SU-DHL-6 (cell line): Measurements from ENCODE around the gene TCEAL3.

ENCODE experiments used
- H2AFZ ChIP-seq: fragments of 200-600 bp; sonication (generic); 2 replicates; pipeline ENCODE4 v1.6.1; 2014; ENCODE audit warnings: low read depth, mild to moderate bottlenecking, moderate library complexity, mixed read lengths, antibody characterized with exemption, low read length; ENCODE audit not compliant: severe bottlenecking
- H3F3A ChIP-seq: fragments of 200-600 bp; shearing (Covaris generic); 2 replicates; pipeline ENCODE4 v1.6.0; 2016; ENCODE audit warnings: antibody characterized with exemption, mild to moderate bottlenecking; ENCODE audit not compliant: insufficient read depth
- H3K27ac ChIP-seq: fragments of 200-600 bp; sonication (generic); 2 replicates; pipeline ENCODE4 v1.5.1; 2016; ENCODE audit warnings: low read depth, mild to moderate bottlenecking, low read length, moderate library complexity, mixed read lengths
- H3K27me3 ChIP-seq: fragments of 200-600 bp; sonication (generic), shearing (Covaris generic); 2 replicates; pipeline ENCODE4 v1.6.0; 2014; ENCODE audit warnings: mild to moderate bottlenecking, low read length
- H3K36me3 ChIP-seq: fragments of 200-600 bp; sonication (generic); 2 replicates; pipeline ENCODE4 v1.6.1; 2014; ENCODE audit warnings: mild to moderate bottlenecking, low read length, mixed read lengths
- H3K4me2 ChIP-seq: fragments of 300-600, 200-600 bp; shearing (Covaris generic), sonication (generic); 2 replicates; pipeline ENCODE4 v1.6.0; 2014; ENCODE audit warnings: low read length, low read depth, mild to moderate bottlenecking; ENCODE audit not compliant: poor library complexity, severe bottlenecking
- H3K4me3 ChIP-seq: fragments of 200-600 bp; sonication (generic); 2 replicates; pipeline ENCODE4 v1.5.1; 2014; ENCODE audit warnings: antibody characterized with exemption, low read length, mild to moderate bottlenecking, mixed read lengths; ENCODE audit not compliant: insufficient read depth, poor library complexity, severe bottlenecking
- H3K79me2 ChIP-seq: fragments of 200-600 bp; sonication (generic); 2 replicates; pipeline ENCODE4 v1.6.1; 2014; ENCODE audit warnings: mild to moderate bottlenecking, low read length, moderate library complexity; ENCODE audit not compliant: insufficient read depth
- H3K9ac ChIP-seq: fragments of 200-600 bp; sonication (generic); 2 replicates; pipeline ENCODE4 v1.7.0; 2014; ENCODE audit warnings: mild to moderate bottlenecking, low read length
- H3K9me2 ChIP-seq: fragments of 200-600 bp; sonication (generic); replicated peaks from 2 replicates; pipeline ENCODE4 v1.6.1; 2014; ENCODE audit warnings: low read length; ENCODE audit not compliant: insufficient read depth
- H3K9me3 ChIP-seq: fragments of 200-600 bp; sonication (generic); 2 replicates; pipeline ENCODE4 v1.6.1; 2014; ENCODE audit warnings: low read length, mixed read lengths; ENCODE audit not compliant: insufficient read depth
- H4K20me1 ChIP-seq: fragments of 200-600 bp; sonication (generic); 2 replicates; pipeline ENCODE4 v1.6.1; 2014; ENCODE audit warnings: low read depth, mild to moderate bottlenecking, antibody characterized with exemption, low read length, moderate library complexity, mixed read lengths
- EZH2phosphoT487 ChIP-seq: fragments of 200-600 bp; sonication (generic), shearing (Covaris generic); conservative IDR thresholded peaks from 2 replicates; pipeline ENCODE4 v1.6.1; 2018; ENCODE audit warnings: mild to moderate bottlenecking, antibody characterized with exemption, low read length, moderate library complexity, mixed read lengths
- TF ChIP-seq, protein P1 (sequence below): fragments of 200-600 bp; sonication (generic); IDR thresholded peaks from one replicate; pipeline ENCODE4 v1.5.1; 2017; ENCODE audit warnings: antibody characterized with exemption, mild to moderate bottlenecking, low read length, moderate library complexity; ENCODE audit not compliant: insufficient read depth, poor library complexity, severe bottlenecking

The TCEAL3 gene

DNA sequence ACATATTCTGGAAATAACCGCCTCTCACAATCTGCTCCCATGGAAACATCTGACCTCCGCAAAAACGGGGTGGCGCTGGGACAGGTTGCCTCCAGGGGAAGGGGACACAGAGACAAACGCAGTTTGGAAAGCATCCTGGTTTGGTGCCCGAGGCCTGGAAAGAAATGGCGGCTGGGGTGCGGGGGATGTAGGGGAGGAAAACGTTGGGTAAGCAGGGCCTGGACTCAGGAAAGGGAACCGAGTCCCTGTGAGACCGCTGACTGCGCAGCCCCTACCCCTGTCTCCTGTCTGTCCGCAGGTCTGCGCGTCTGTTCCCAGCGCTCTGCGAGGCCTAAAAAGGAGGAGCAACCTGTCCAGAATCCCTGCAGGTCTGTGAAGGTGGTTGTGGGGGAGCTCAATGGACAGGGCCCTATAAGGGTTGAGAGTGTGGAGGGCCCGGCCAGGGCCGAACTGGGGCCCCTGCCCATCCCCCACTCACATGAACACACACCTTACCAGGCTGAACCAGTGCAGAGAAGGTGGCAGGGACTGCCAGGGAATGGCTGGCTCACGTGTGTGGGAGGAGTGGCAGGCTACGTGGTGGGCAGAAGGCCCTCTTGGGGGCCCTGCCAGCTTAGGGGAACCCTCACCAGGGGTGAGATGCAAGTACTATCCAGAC is 672 bp downstream of the TCEAL3 start:
- Histone ChIP-seq H3K36me3 (no peaks in the 10 kb centered on the region), H3K9me2 (no peaks in the 10 kb centered on the region), H3K79me2 (no peaks in the 10 kb centered on the region), H2AFZ (no peak overlapping the region), H4K20me1 (no peaks in the 10 kb centered on the region), H3K27ac (no peak overlapping the region), H3F3A (no peaks in the 10 kb centered on the region), H3K27me3 (no peaks in the 10 kb centered on the region), H3K4me3 (no peak overlapping the region), H3K4me2 (no peak overlapping the region), H3K9me3 (no peaks in the 10 kb centered on the region), H3K9ac (no peak overlapping the region)
- TF ChIP-seq, protein P1, sequence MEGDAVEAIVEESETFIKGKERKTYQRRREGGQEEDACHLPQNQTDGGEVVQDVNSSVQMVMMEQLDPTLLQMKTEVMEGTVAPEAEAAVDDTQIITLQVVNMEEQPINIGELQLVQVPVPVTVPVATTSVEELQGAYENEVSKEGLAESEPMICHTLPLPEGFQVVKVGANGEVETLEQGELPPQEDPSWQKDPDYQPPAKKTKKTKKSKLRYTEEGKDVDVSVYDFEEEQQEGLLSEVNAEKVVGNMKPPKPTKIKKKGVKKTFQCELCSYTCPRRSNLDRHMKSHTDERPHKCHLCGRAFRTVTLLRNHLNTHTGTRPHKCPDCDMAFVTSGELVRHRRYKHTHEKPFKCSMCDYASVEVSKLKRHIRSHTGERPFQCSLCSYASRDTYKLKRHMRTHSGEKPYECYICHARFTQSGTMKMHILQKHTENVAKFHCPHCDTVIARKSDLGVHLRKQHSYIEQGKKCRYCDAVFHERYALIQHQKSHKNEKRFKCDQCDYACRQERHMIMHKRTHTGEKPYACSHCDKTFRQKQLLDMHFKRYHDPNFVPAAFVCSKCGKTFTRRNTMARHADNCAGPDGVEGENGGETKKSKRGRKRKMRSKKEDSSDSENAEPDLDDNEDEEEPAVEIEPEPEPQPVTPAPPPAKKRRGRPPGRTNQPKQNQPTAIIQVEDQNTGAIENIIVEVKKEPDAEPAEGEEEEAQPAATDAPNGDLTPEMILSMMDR: no peak
- no peak for TF ChIP-seq EZH2phosphoT487

DNA sequence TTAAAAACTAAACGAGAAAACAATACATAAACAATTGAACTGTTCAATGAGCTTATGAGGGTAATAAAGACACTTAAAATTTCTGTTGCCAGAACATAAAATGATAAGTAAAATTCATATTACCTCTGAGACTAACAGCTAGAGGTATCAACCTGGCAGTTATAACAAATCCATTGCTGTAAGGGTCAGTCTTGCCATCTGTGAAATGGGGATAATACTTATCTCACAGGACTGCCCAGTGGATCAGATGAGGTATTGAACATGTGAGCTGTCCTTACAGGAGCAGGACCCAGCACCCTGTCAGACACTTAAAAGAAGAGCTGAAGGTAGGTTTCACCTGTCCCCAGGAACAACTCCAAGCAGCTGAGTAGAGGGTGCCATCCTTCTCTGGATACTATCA is 2.5 kb downstream of the TCEAL3 start:
- Histone ChIP-seq H3F3A (no peaks in the 10 kb centered on the region), H3K4me2 (no peak overlapping the region), H3K9me2 (no peaks in the 10 kb centered on the region), H3K27ac (no peak overlapping the region), H3K27me3 (no peaks in the 10 kb centered on the region), H3K4me3 (no peak overlapping the region), H3K9ac (no peak overlapping the region), H3K79me2 (no peaks in the 10 kb centered on the region), H2AFZ (no peak overlapping the region), H3K36me3 (no peaks in the 10 kb centered on the region), H3K9me3 (no peaks in the 10 kb centered on the region), H4K20me1 (no peaks in the 10 kb centered on the region)
- TF ChIP-seq, protein P1: no peak
- no peak for TF ChIP-seq EZH2phosphoT487

DNA sequence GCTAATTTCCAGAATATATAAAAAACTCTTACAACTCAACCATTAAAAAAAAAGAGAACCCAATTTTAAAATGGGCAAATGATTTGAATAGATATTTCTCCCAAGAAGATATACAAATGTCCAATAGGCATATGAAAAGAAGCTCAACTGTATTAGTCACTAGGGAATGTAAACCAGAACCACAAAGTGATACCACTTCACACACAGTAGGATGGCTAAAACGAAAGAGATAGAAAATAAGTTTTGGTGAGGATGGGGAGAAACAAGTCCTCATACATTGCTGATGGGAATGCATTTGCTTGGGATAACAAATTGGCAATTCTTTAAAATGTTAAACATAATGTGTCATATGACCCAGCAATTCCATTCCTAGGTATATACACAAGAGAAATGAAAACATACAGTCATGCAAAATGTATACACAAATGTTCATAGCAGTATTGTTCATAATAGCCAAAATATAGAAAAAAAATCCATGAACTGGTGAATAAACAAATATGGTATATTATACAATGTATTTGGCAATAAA is 5.7 kb downstream of the TCEAL3 start:
- H3K4me2 ChIP-seq: no peak overlapping the region
- TF ChIP-seq EZH2phosphoT487: no peak
- TF ChIP-seq, protein P1: no peak
- no peaks in the 10 kb centered on the region for H3K36me3 ChIP-seq
- no peaks in the 10 kb centered on the region for H3K9me3 ChIP-seq
- no peak overlapping the region for H3K4me3 ChIP-seq
- H3K9ac ChIP-seq: no peak overlapping the region
- H4K20me1 ChIP-seq: no peaks in the 10 kb centered on the region
- H3K27ac ChIP-seq: no peak overlapping the region
- no peaks in the 10 kb centered on the region for H3K27me3 ChIP-seq
- no peaks in the 10 kb centered on the region for H3F3A ChIP-seq
- no peak overlapping the region for H2AFZ ChIP-seq
- no peaks in the 10 kb centered on the region for H3K79me2 ChIP-seq
- H3K9me2 ChIP-seq: no peaks in the 10 kb centered on the region
